Activated CD4-positive, alpha-beta T cell treated with anti-CD3 and anti-CD28 coated beads, Interleukin-2, amount 50 U/mL, for 16 hours (primary cell): ENCODE results near the gene CHST8.
"Not testable (repeated sequence)": the region's sequence is repeated elsewhere in the genome, so short reads cannot be mapped to it uniquely, and the experiment has no call there.

Experiments
- DNase-seq: peaks from one replicate; pipeline ENCODE4 v3.0.0-alpha.2; 2020

Gene CHST8

GRCh38 chr19:33621811-33622504 is at the start of gene CHST8:
CHST8 (plus strand) TSS chr19:33621953; CDS start chr19:33689262, 67,309 bp downstream.
- DNase-seq, result no peak

GRCh38 chr19:33572929-33573328 is 48.8 kb upstream of the CHST8 start:
- DNase-seq, result no peak

- DNase-seq, result no peak
Observed at GRCh38 chr19:33574824-33575223, 46.9 kb upstream of the CHST8 start.

GRCh38 chr19:33578697-33579096 is 43.1 kb upstream of the CHST8 start:
- no peak for DNase-seq

GRCh38 chr19:33580026-33580644 is 41.6 kb upstream of the CHST8 start:
- DNase-seq, result no peak

GRCh38 chr19:33580645-33581037 is 41.1 kb upstream of the CHST8 start:
- DNase-seq, result no peak

- no peak for DNase-seq
Observed at GRCh38 chr19:33582914-33583313, 38.8 kb upstream of the CHST8 start.

GRCh38 chr19:33587150-33587549 is 34.6 kb upstream of the CHST8 start:
- no peak for DNase-seq

- no peak for DNase-seq
Observed at GRCh38 chr19:33590224-33590623, 31.5 kb upstream of the CHST8 start.

- DNase-seq, result no peak
Observed at GRCh38 chr19:33595783-33596182, 26.0 kb upstream of the CHST8 start.

- DNase-seq, result no peak
Observed at GRCh38 chr19:33601583-33601982, 20.2 kb upstream of the CHST8 start.

- DNase-seq, result no peak
Observed at GRCh38 chr19:33602576-33603204, 19.1 kb upstream of the CHST8 start.

- no peak for DNase-seq
Observed at GRCh38 chr19:33603377-33603776, 18.4 kb upstream of the CHST8 start.

- no peak for DNase-seq
Observed at GRCh38 chr19:33604651-33605050, 17.1 kb upstream of the CHST8 start.

- not testable (repeated sequence) for DNase-seq
Observed at GRCh38 chr19:33605803-33606295, 15.9 kb upstream of the CHST8 start.

- DNase-seq, result no peak
Observed at GRCh38 chr19:33606556-33606955, 15.2 kb upstream of the CHST8 start.

- DNase-seq, result no peak
Observed at GRCh38 chr19:33609353-33609752, 12.4 kb upstream of the CHST8 start.

- DNase-seq, result no peak
Observed at GRCh38 chr19:33610588-33610987, 11.2 kb upstream of the CHST8 start.

GRCh38 chr19:33612928-33613619 is 8.7 kb upstream of the CHST8 start:
- no peak for DNase-seq

- DNase-seq, result no peak
Observed at GRCh38 chr19:33613620-33614000, 8.1 kb upstream of the CHST8 start.

GRCh38 chr19:33616346-33616745 is 5.4 kb upstream of the CHST8 start:
- DNase-seq, result no peak

GRCh38 chr19:33616857-33617256 is 4.9 kb upstream of the CHST8 start:
- no peak for DNase-seq

- DNase-seq, result not testable (repeated sequence)
Observed at GRCh38 chr19:33618363-33618762, 3.4 kb upstream of the CHST8 start.

- no peak for DNase-seq
Observed at GRCh38 chr19:33618884-33619283, 2.9 kb upstream of the CHST8 start.
